ENCODE results near the gene CWC22. TPM values are rescaled to one million over a fixed set of nuclear protein-coding genes. Genes with fewer than 3 reads are reported as not detected.

The CWC22 gene
- total and polyA plus RNA-seq, 2 experiments from 2014 or later = 15.7 to 17.6 TPM

- Histone ChIP-seq H3K27ac (no peak overlapping the region), H3K27me3 (no peaks in the 10 kb centered on the region)
Observed at GRCh38 chr2:180021850-180022249, 14.8 kb upstream of the CWC22 start.

GRCh38 chr2:180017784-180018183 is 10.7 kb upstream of the CWC22 start:
- Histone ChIP-seq H3K36me3 (replicated peaks; ENCODE audit: insufficient read depth, low read depth) (no peaks in the 10 kb centered on the region), H3K9me3 (ENCODE audit: low read depth) (no peaks in the 10 kb centered on the region), H3K27ac (no peak overlapping the region), H2AFZ (no peak overlapping the region), H3K27me3 (no peaks in the 10 kb centered on the region), H3K4me2 (no peak overlapping the region), H4K20me1 (ENCODE audit: insufficient read depth, poor library complexity, severe bottlenecking) (no peaks in the 10 kb centered on the region), H3K4me1 (ENCODE audit: insufficient read depth) (no peaks in the 10 kb centered on the region), H3K4me3 (no peak overlapping the region), H3K9me2 (replicated peaks; ENCODE audit: insufficient read depth) (no peaks in the 10 kb centered on the region), H3K79me2 (no peaks in the 10 kb centered on the region)
- DNase-seq (ENCODE audit: low spot score) = no peak
- no peak for TF ChIP-seq EZH2phosphoT487 (IDR thresholded peaks at IDR 0.05; ENCODE audit: low read depth, severe bottlenecking, unreplicated experiment)
- TF ChIP-seq CTCF (IDR thresholded peaks at IDR 0.05; ENCODE audit: poor library complexity) = no peak
- 90% methylated on average over 4 of the region's 4 CpGs for WGBS (ENCODE audit: low lambda C conversion rate, missing lambda C conversion rate)

More at GRCh38 chr2:180021850-180022249, 14.8 kb upstream of the CWC22 start:
- H3K79me2 ChIP-seq = no peaks in the 10 kb centered on the region
- H3K4me1 ChIP-seq (ENCODE audit: insufficient read depth) = no peaks in the 10 kb centered on the region
- WGBS (ENCODE audit: low lambda C conversion rate, missing lambda C conversion rate) = 95% methylated on average over 17 of the region's 23 CpGs
- no peak overlapping the region for H3K4me2 ChIP-seq
- no peak for DNase-seq (ENCODE audit: low spot score)
- H4K20me1 ChIP-seq (ENCODE audit: insufficient read depth, poor library complexity, severe bottlenecking) = no peaks in the 10 kb centered on the region
- TF ChIP-seq CTCF (IDR thresholded peaks at IDR 0.05; ENCODE audit: poor library complexity) = no peak
- no peak for TF ChIP-seq EZH2phosphoT487 (IDR thresholded peaks at IDR 0.05; ENCODE audit: low read depth, severe bottlenecking, unreplicated experiment)
- no peak for TF ChIP-seq EZH2 (IDR thresholded peaks at IDR 0.05; ENCODE audit: borderline replicate concordance)
- no peaks in the 10 kb centered on the region for H3K9me2 ChIP-seq (replicated peaks; ENCODE audit: insufficient read depth)
- no peaks in the 10 kb centered on the region for H3K9me3 ChIP-seq (ENCODE audit: low read depth)
- H3K4me3 ChIP-seq = no peak overlapping the region
- H3K36me3 ChIP-seq (replicated peaks; ENCODE audit: insufficient read depth, low read depth) = no peaks in the 10 kb centered on the region
- H2AFZ ChIP-seq = no peak overlapping the region

- no peak for TF ChIP-seq EZH2 (IDR thresholded peaks at IDR 0.05; ENCODE audit: borderline replicate concordance)
- no peak for TF ChIP-seq EZH2phosphoT487 (IDR thresholded peaks at IDR 0.05; ENCODE audit: low read depth, severe bottlenecking, unreplicated experiment)
- no peak for TF ChIP-seq CTCF (IDR thresholded peaks at IDR 0.05; ENCODE audit: poor library complexity)
- Histone ChIP-seq H3K4me1 (ENCODE audit: insufficient read depth) (no peaks in the 10 kb centered on the region), H3K79me2 (no peaks in the 10 kb centered on the region), H3K27me3 (no peaks in the 10 kb centered on the region), H3K4me2 (no peak overlapping the region), H2AFZ (no peak overlapping the region), H3K4me3 (no peak overlapping the region), H3K27ac (no peak overlapping the region), H4K20me1 (ENCODE audit: insufficient read depth, poor library complexity, severe bottlenecking) (no peaks in the 10 kb centered on the region), H3K9me3 (ENCODE audit: low read depth) (no peaks in the 10 kb centered on the region), H3K9me2 (replicated peaks; ENCODE audit: insufficient read depth) (no peaks in the 10 kb centered on the region), H3K36me3 (replicated peaks; ENCODE audit: insufficient read depth, low read depth) (no peaks in the 10 kb centered on the region)
- no peak for DNase-seq (ENCODE audit: low spot score)
- WGBS (ENCODE audit: low lambda C conversion rate, missing lambda C conversion rate) = 89% methylated on average over 2 of the region's 2 CpGs
Observed at GRCh38 chr2:180016937-180017336, 9.8 kb upstream of the CWC22 start.
